GM21367 (cell line): ENCODE data around the gene EPB41L2.
A peak's percentile ranks its signal among the peaks of the same experiment; 100 is the strongest.

Source experiments
- ATAC-seq: cut with Tn5 transposase; IDR thresholded peaks from one replicate; pipeline ENCODE4 v1.9.1; 2021; ENCODE audit not compliant: unreplicated experiment

The EPB41L2 gene

GRCh38 chr6:130879826-130880225, 183.2 kb downstream of the EPB41L2 start:
- no peak for ATAC-seq

DNA sequence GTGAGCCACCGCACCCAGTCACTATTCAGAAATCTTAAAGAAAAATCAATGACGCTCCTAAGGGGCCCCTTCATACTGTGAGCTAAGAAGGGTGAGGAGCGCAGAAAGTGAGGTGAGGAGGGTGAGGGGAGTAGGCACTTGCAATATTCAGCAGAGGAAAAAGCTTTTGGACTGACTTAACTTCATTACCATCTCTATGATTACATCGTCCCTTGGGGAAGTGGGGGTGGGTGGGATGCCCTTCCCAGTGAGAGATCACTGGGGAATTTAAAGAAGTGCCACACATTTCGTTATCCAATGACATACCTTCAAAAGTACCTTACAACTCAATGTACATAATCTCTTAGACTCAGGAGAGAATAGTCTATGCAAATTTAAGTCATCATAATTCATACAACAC, 189.3 kb downstream of the EPB41L2 start:
- no peak for ATAC-seq

GRCh38 chr6:130872250-130873095, 190.6 kb downstream of the EPB41L2 start:
- peak; percentile 84 for ATAC-seq

- ATAC-seq, result no peak
Measured at GRCh38 chr6:130870179-130870880, 192.7 kb downstream of the EPB41L2 start.

- ATAC-seq, result no peak
Measured at GRCh38 chr6:130869681-130870080, 193.4 kb downstream of the EPB41L2 start.

DNA sequence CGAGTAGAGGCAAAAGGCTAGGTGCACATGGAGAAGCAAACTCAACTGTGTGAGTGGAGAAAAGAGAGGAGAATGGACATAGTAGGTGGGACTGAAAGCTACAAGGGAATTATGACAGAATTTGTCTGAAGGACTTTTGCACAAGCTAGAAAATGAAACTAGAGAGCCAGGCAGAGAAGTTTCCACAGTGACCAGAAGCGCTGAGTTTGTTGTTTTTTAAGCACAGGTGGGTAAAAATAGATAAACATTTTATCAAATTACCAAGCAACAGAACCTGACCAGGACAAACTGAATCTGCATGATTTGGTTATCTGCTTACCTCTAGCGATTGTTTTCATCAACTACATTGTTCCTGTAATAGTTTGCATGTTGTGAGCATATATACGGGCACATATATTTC, 197.3 kb downstream of the EPB41L2 start:
- no peak for ATAC-seq

DNA sequence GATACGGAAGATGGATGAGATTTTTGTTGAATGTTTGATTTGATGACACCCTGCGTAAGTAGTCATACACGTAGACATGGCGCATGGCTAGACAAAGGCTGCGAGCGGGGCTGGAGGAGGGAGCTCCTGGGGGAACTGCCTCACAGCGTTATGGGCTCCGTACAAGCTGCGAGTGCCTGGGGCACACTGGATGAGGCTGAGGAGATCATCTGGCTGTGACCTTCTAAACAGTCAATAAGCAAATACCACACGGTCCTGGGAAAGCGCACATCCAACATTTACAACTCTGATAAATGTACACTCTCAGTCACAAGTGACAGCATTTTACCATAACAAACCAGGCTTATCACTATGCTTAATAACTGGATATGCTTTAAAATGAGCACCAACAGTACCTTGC, 198.7 kb downstream of the EPB41L2 start:
- no peak for ATAC-seq

DNA sequence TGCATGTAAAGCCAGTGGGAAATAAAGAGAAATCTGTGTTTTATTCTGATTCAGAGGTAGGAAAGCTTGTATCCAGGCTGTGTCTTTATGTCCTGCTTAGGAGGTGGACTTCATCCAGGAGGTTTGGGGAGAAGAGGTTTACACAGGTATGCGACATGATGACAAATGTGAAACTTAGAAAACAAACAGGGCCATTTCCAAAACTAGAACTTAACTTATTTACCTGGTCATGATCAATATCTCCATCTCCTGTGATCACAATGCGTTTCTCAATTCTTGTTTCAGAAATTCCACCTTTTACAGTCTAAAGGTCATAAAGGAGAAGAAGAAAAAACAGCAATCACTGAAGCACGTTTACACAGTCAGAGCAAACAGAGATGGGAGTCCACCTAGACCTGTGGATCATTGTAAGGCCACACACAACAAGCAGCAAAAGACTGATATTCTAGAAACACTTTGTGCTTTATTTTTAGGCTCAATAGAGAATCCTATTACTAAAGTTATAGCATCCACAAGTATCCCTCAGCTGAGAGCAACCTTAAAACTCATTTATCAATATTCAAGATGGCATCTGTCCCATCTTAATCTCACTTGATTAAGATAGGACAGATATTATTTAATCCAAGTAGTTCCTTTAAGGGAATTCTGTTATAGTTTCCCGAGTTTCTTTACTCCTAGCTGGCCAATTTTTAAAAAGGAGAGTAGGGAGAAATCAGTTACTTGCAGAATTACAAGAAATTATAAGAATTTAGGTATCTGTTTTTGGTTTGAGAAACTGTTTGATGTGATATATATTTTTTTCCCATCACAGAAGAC, 199.4 kb downstream of the EPB41L2 start:
- ATAC-seq, result no peak

DNA sequence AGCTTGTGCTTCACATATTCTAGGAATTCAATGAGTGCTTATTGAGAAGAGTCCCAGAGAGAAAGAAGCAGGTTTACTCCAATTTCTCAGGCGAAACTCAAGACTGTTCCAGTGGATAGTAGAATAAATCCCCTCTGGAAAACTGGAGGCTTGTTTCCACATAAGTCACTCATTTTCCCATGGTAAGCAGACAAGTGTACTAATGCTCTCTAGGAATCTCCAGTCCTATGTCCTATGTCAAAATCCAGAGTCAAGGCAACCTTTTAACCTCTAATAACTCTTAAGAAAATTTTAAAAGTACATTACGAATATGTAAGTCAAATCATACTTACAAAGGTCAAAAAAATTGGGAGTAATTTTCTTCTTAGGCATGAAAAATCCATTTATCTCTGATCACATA, 200.7 kb downstream of the EPB41L2 start:
- ATAC-seq, result no peak

- no peak for ATAC-seq
Measured at GRCh38 chr6:130859161-130859867, 203.7 kb downstream of the EPB41L2 start.

- ATAC-seq, result no peak
Measured at GRCh38 chr6:130858498-130859160, 204.4 kb downstream of the EPB41L2 start.

DNA sequence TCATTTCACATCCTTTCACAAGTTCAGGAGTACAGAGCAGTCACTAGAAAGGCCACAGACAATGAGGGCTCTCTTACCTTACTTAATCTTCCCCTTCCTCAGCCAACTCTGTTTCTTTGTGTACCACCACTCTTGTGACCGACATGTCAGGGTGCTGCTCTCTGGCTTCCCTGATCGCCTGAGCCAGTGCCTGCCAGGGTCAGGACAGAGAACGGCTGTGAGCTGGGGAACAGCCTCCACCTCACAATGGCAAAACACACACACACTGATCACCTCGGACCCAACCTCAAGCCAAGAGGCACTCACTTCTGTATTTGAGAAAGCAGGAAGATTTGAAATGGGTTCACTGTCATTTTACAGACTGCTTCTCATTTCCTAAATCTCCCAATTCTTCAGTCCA, 205.0 kb downstream of the EPB41L2 start:
- ATAC-seq, result no peak

DNA sequence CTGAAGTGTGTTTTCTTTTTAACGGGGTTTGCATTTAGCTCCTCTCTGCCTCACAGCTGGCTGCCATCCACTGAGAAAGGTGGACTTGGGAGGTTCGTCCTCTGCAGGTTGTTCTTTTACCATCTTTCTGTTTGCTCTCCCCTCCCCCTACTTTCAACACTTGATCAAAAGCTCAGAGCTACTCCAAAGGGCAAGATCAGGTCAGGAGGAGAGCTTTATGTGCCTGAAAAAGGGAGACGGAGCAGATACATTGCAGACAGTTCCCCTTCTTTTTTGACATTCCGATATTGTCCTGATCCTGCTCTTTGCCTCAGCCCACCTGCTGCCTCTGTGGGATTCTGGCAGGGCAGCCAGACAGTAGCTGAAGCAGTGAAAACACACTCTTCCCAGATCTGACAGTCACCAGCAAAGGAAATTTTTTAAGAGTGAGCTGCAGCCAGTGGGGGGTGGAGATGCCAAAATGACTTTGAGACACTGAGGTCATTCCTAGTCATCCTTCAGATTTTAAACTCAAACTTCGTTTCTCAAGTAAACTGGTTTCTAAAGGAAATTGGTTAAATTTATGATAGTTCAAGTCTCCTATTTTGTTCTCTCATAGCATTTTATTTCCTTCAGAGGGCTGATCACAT, 209.4 kb downstream of the EPB41L2 start:
- ATAC-seq, result no peak

DNA sequence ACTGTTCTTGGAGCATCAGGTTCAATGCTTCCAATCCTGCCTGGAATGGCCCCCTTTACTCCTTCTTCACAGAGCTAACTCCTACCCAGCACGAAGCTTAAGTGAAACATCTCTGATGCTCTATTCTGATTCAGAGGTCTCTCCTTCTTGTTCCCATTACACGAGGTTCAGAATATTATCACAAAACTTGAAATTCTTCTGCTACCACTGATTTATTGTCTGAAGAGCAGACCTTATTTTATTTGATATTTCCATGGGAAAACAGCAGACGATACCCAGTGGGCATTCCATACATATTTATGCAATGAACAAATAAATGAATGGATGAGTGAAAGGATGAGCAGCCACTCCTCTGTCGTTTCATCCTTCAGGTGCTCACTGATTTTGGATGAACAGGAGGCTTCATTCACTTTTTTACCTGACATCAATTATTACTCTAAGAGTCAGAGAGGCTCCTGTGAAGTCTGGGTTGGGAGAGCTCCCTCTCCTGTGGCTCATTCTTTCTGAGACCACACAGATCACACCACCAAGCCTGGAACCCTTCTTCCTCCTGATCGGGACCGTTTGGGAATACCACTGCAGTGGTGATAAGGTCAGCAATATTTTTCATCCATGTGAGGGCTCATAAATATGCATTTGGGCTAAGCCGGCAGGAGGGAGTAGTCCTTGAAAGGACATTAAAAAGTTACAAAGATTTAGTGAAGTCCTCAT, 210.0 kb downstream of the EPB41L2 start:
- no peak for ATAC-seq

GRCh38 chr6:130851026-130851425, 212.0 kb downstream of the EPB41L2 start:
- no peak for ATAC-seq

DNA sequence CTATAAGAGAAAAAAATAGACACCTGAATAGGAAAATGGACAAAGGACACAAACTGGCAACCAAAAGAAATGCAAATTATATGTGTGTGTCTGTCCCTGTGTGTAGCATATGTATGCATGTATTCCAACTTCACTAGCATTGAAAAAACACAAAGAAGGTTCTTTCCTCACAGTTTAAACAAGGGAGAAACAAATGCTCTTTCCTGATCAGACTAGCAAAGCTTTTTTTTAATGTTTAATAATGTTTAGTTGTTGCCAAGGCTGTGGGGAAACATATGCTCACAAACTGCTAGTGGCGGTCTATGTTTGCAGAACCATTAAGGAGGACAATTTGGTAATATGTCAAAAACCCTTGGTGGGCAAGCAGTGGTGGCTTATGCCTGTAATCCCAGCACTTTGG, 213.5 kb downstream of the EPB41L2 start:
- no peak for ATAC-seq

DNA sequence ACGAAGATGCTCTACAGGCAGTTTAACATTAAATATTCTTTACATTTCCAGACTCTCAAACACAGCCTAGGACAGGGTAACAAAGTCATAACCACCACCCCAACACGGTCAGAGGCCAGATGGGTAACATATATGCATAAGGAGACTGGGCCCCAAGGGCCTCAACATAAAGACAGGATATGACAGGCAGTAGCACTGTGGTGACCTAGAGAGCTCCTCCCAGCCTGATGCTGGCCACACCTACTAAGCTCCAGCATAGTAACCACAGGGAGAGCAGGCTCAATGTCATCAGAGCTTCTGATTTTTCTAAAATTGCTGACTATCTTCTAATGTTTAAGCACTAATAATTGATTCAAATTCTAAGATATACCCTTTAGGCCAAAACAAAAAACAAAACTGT, 214.1 kb downstream of the EPB41L2 start:
- ATAC-seq, result peak; percentile 95

- ATAC-seq, result no peak
Measured at GRCh38 chr6:130847001-130847910, 215.8 kb downstream of the EPB41L2 start.
